ENCODE results near the gene TNS1.
A peak's percentile ranks its signal among the peaks of the same experiment; 100 is the strongest.

The TNS1 gene

DNA sequence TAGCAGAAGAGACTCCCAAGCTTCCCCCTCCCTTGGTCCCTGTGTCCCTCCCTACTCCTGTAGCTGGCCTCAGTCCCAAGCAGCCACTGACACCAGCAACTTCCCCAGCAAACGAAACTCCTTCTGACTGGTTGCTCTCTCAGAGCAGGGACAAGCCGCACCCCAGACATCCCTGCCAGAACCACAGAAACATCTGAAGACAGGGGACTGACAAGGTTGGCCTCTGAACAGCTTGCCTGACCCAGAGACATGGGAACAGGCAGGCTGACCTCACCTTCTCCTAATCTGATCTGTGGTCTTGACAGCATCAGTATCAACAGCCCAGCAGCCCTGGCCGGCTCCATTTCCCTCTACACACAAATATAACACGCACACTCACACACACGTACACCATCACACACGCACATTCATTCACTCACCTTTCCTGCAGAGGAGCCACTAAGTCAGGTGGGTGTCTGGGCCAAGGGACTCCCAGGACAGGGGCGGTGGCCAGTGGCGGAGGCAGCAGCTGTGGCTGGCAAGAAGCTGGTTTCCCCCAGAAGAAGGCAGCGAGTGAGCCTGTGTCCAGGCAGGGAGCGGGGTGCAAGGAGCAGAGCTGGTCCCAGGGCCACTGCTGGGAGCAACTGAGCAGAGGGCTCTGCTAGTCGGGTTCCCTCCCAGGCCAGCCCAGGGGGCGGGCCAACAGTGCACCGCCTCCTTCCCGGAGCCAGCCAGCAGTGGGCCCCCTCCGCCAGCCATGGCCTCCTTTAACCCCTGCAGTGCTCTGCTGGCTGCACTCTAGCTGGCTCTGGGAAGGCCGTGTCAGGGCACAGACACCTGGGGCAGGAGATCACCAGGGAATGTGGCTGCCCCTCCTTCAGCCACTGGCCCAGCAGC is 59.1 kb downstream of the TNS1 start:
- H3K27ac ChIP-seq (ENCODE audit: low read length): peak overlapping the region; percentile 97
- peak overlapping the region; percentile 83 to 90 for H3K4me3 ChIP-seq (ENCODE audit: low read depth in 1 of 2, low read length in 2 of 2)
- H3K4me1 ChIP-seq (ENCODE audit: control insufficient read depth in 1 of 2, insufficient read depth in 2 of 2, low read length in 2 of 2): peaks cover 29 to 88% of the 10 kb centered on the region in 2 donors
- H3K36me3 ChIP-seq (ENCODE audit: control insufficient read depth in 1 of 2, insufficient read depth in 2 of 2, low read length in 2 of 2): no peaks in the 10 kb centered on the region
- no peaks in the 10 kb centered on the region for H3K27me3 ChIP-seq (ENCODE audit: low read depth, low read length)
- no peaks in the 10 kb centered on the region for H3K9me3 ChIP-seq (ENCODE audit: control insufficient read depth in 1 of 2, low read length in 2 of 2)

DNA sequence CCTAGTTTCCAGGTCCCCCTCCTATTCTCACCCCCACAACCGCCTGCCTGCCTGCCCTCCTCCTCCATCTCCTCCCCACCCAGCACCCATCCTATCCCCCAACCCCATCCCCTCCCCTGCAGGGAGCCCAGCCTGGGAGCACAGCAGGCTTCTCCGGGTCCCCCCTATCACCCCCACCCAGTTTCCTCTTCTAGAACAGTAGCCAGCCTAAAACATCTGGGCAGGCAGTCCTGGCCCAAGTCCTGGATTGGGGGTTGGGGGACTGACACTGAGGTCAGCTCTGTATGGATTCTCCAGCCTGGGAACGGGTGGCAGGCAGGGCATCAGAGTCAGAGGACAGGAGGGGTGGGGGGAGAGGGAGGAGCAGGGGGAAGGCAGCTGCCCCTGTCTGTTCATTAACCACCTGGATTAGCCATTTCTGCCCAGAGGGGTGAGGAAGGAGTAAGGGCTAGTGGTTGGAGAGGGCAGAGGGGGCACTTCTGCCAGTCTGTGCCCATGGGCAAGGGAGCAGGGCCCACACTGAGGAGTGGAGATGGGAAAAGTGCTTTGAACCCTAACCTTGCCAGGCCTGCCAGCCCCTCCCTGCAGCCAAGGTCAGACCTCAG is 60.0 kb downstream of the TNS1 start:
- Histone ChIP-seq H3K36me3 (ENCODE audit: control insufficient read depth in 1 of 2, insufficient read depth in 2 of 2, low read length in 2 of 2) (peaks cover 0 to 3% of the 10 kb centered on the region in 2 donors), H3K27me3 (ENCODE audit: low read depth, low read length) (no peaks in the 10 kb centered on the region), H3K9me3 (ENCODE audit: control insufficient read depth in 1 of 2, low read length in 2 of 2) (no peaks in the 10 kb centered on the region), H3K4me3 (ENCODE audit: low read depth in 1 of 2, low read length in 2 of 2) (peak overlapping the region; percentile 83 to 90), H3K4me1 (ENCODE audit: control insufficient read depth in 1 of 2, insufficient read depth in 2 of 2, low read length in 2 of 2) (peaks cover 32 to 88% of the 10 kb centered on the region in 2 donors), H3K27ac (ENCODE audit: low read length) (peak overlapping the region; percentile 97)

DNA sequence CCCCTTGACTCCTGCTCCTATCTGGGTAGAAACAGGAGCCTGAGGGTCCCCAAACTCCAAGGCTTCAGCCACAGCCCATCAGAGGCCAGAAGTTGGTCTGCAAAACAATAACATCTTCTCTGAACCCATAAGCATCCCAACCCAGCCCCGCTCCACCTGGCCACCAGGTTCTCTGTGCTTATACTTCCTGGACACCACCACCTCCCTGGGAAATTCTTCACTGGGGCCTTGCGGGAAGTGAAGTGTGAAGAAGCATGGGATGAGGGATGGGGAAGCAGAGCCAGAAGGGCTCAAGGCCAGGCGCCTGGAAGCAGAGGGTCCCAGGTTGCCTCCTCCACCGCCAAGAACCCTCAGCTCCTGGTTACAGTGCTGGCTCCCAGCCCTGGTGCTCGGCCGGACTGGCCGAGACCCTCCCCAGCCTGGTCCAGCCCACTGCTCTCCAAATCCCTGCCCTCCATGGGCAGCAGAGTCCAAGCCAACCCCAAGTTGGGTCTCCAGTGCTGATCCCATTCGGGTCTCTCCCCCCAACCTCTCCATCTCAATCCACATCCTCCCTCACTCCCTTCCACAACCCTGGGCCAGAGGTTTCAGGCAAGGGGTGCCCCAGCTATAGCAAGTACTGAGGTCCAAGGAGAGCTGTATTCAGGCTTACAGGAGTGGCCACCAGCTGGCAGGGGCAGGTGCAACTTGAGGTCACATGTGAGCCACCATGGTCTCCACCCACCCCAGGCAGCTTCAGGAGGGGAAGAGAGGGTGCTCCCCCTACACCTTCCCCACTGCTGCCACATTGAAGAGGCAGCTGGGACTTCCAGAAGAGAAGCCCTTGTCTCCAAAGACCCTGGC is 60.7 kb downstream of the TNS1 start:
- Histone ChIP-seq H3K4me1 (ENCODE audit: control insufficient read depth in 1 of 2, insufficient read depth in 2 of 2, low read length in 2 of 2) (peaks cover 35 to 87% of the 10 kb centered on the region in 2 donors), H3K4me3 (ENCODE audit: low read depth in 1 of 2, low read length in 2 of 2) (peak overlapping the region; percentile 83 to 90), H3K27ac (ENCODE audit: low read length) (peak overlapping the region; percentile 97), H3K27me3 (ENCODE audit: low read depth, low read length) (no peaks in the 10 kb centered on the region), H3K36me3 (ENCODE audit: control insufficient read depth in 1 of 2, insufficient read depth in 2 of 2, low read length in 2 of 2) (peaks cover 0 to 3% of the 10 kb centered on the region in 2 donors), H3K9me3 (ENCODE audit: control insufficient read depth in 1 of 2, low read length in 2 of 2) (no peaks in the 10 kb centered on the region)

DNA sequence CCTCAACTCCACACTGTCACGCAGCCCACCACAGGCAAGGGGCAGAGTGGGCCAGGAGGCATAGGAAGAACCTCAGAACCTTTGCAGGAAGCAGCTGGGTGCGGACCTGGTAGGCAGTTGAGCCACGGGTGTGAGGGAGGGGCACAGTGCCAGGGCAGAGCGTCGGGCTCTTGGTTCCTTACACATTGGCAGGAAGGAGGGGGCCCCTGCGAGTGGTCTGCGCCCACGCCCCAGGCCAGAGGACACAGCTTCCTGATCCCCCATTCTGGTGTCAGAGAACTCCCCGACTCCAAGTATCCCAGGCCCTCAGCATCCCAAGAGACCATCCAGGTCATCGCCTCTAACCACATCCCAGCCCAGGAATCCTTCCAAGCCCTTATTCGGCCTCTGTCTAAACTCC is 61.5 kb downstream of the TNS1 start:
- Histone ChIP-seq H3K27ac (ENCODE audit: low read length) (peak overlapping the region; percentile 97), H3K36me3 (ENCODE audit: control insufficient read depth in 1 of 2, insufficient read depth in 2 of 2, low read length in 2 of 2) (peaks cover 0 to 3% of the 10 kb centered on the region in 2 donors), H3K4me3 (ENCODE audit: low read depth in 1 of 2, low read length in 2 of 2) (peak overlapping the region; percentile 83 to 90), H3K27me3 (ENCODE audit: low read depth, low read length) (no peaks in the 10 kb centered on the region), H3K4me1 (ENCODE audit: control insufficient read depth in 1 of 2, insufficient read depth in 2 of 2, low read length in 2 of 2) (peaks cover 40 to 87% of the 10 kb centered on the region in 2 donors), H3K9me3 (ENCODE audit: control insufficient read depth in 1 of 2, low read length in 2 of 2) (no peaks in the 10 kb centered on the region)

DNA sequence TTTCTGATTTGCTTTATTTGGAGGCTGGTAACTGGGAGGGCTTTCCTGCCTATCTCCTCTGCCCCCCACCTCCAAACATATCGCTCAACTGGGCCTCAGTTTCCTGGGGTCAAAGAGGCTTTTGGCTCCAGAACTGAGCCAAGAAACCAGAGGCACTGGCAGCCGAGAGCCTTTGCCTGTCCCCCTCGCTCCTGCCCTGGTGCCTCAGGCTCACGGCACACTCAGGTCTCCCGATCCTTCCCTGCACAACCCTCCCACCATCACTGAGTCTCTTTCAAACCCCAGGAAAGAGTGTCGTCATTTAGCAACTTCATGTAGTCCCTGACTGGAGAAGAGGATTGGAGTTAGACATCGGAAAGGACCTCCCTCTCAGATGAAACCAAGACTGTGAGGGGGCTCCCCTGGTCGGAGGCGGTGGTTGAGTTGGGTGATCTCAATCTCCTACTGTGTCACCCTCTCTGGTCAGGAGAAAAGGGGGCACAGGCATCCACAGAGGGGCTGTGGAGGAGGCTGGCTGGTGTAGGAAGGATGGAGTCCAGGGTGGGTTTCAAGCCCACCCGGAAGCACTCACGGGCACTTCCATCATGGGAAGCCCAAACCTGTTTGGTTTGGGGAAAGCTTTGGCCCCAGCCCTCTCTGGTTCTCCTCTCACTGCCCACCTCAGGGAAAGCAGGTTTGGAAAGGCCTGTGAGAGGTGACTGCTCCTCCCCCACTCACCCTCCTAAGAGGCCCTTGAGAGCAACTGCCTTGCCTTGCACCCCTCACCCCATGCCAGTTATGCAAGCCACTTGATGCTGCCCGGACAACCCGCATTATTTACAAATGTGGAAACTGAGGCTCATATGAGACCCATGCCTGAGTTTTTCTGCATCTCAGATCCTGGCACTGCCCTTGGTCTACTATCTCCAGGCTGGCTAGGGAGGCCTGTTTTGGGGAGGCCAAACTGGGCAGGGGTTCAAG is 62.3 kb downstream of the TNS1 start:
- Histone ChIP-seq H3K27ac (ENCODE audit: low read length) (peak overlapping the region; percentile 97), H3K4me1 (ENCODE audit: control insufficient read depth in 1 of 2, insufficient read depth in 2 of 2, low read length in 2 of 2) (peaks cover 41 to 88% of the 10 kb centered on the region in 2 donors)

DNA sequence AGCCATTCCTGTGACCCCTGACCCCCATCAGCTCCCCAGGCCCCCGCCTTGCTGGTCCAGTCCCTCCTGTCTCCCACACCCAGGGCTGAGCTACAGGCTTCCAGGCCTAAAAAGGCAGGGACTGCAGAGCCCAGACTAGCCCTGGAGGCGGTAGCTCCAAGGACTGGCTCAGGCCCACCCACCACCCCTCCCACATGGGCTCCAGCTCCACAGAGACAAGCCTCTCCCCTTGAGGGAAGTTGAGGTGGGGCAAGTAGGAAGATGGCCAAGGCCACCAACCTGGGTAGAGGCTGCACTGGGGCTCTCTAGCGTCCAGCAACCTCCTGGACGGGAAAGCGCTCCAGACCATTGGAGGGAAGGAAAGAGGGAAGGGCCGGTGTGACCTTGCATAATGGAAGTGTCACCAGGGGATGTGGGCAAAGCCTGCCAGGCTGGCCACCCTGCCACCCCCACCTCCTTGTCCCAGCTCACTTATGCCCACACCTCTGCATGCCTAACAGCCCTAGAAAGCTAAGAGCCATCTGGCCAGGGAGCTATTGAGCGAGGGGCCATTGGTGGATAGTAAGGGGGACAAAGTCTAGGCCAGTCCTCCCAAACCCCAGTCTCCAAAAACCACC is 63.1 kb downstream of the TNS1 start:
- Histone ChIP-seq H3K27ac (ENCODE audit: low read length) (peak overlapping the region; percentile 97), H3K9me3 (ENCODE audit: control insufficient read depth in 1 of 2, low read length in 2 of 2) (no peaks in the 10 kb centered on the region), H3K36me3 (ENCODE audit: control insufficient read depth in 1 of 2, insufficient read depth in 2 of 2, low read length in 2 of 2) (peaks cover 0 to 3% of the 10 kb centered on the region in 2 donors), H3K27me3 (ENCODE audit: low read depth, low read length) (no peaks in the 10 kb centered on the region), H3K4me3 (ENCODE audit: low read depth in 1 of 2, low read length in 2 of 2) (peak overlapping the region; percentile 83 to 90), H3K4me1 (ENCODE audit: control insufficient read depth in 1 of 2, insufficient read depth in 2 of 2, low read length in 2 of 2) (peaks cover 41 to 88% of the 10 kb centered on the region in 2 donors)

More for the DNA sequence above, 62.3 kb downstream of the TNS1 start:
- no peaks in the 10 kb centered on the region for H3K27me3 ChIP-seq (ENCODE audit: low read depth, low read length)
- no peaks in the 10 kb centered on the region for H3K9me3 ChIP-seq (ENCODE audit: control insufficient read depth in 1 of 2, low read length in 2 of 2)
- H3K36me3 ChIP-seq (ENCODE audit: control insufficient read depth in 1 of 2, insufficient read depth in 2 of 2, low read length in 2 of 2): peaks cover 0 to 3% of the 10 kb centered on the region in 2 donors
- H3K4me3 ChIP-seq (ENCODE audit: low read depth in 1 of 2, low read length in 2 of 2): peak overlapping the region; percentile 83 to 90

DNA sequence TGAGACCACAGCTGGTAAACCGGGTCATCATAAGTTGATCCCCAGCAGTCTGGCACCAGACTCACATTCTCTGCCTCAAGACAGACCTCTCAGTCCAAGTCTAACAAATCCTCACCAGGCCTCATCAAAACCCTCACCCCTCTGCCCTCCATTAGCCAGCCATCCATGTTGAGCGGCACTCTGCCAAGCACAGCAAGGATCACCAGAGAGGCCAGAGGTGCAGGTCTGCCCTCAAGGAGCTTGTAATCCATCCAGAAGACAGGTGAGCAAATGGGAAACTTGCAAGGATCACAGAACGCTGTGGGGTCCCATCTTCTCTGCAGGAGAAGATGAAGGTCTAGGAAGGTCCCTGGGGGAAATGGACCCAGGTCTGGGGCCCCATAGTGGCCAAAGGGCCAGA is 63.6 kb downstream of the TNS1 start:
- no peaks in the 10 kb centered on the region for H3K27me3 ChIP-seq (ENCODE audit: low read depth, low read length)
- peaks cover 0 to 3% of the 10 kb centered on the region in 2 donors for H3K36me3 ChIP-seq (ENCODE audit: control insufficient read depth in 1 of 2, insufficient read depth in 2 of 2, low read length in 2 of 2)
- H3K4me3 ChIP-seq (ENCODE audit: low read depth in 1 of 2, low read length in 2 of 2): peak overlapping the region; percentile 83 to 90
- peaks cover 39 to 88% of the 10 kb centered on the region in 2 donors for H3K4me1 ChIP-seq (ENCODE audit: control insufficient read depth in 1 of 2, insufficient read depth in 2 of 2, low read length in 2 of 2)
- peak overlapping the region; percentile 97 for H3K27ac ChIP-seq (ENCODE audit: low read length)
- no peaks in the 10 kb centered on the region for H3K9me3 ChIP-seq (ENCODE audit: control insufficient read depth in 1 of 2, low read length in 2 of 2)

DNA sequence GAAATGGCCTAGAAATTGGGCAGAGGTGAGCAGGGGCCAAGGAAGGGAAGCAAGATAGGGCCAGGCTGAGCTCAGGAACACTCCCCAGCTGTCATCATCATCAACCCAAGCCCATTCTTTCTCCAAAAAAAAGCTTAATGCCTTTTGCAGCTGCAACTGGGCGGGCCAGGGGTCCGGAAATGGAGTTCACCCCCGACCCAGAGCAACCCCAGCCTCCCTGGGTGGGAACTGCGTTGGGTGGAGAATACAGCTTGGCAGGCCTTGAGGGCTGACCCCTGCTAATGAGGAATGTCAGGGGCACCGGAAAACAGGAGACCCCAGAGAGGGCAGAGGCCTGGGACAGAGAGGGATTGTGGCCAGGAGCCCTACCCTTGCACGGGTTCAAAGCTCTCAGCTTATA is 64.8 kb downstream of the TNS1 start:
- H3K36me3 ChIP-seq (ENCODE audit: control insufficient read depth in 1 of 2, insufficient read depth in 2 of 2, low read length in 2 of 2): peaks cover 0 to 3% of the 10 kb centered on the region in 2 donors
- peaks cover 46 to 88% of the 10 kb centered on the region in 2 donors for H3K4me1 ChIP-seq (ENCODE audit: control insufficient read depth in 1 of 2, insufficient read depth in 2 of 2, low read length in 2 of 2)
- peak overlapping the region; percentile 50 to 83 for H3K4me3 ChIP-seq (ENCODE audit: low read depth in 1 of 2, low read length in 2 of 2)
- peak overlapping the region; percentile 97 for H3K27ac ChIP-seq (ENCODE audit: low read length)
- H3K27me3 ChIP-seq (ENCODE audit: low read depth, low read length): no peaks in the 10 kb centered on the region
- no peaks in the 10 kb centered on the region for H3K9me3 ChIP-seq (ENCODE audit: control insufficient read depth in 1 of 2, low read length in 2 of 2)

DNA sequence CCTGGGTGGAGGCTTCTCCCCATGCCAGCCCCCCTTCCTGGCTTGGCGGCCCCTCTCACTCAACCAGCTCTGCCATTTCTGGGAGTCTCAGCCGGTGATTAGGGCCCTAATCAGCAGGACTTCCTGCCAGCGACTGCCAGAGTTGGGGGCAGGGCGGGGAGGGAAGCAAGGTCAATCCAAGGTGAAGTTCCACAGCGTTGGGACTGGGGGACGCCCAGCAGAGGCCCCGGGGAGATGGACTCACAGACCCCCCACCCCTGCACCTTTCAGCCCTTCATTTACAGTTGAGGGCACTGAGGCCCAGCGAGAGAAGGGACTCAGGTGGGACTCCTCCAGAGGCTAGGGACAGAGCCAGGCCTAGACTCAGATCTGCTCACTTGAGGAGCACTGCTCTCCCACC is 65.3 kb downstream of the TNS1 start:
- peak overlapping the region; percentile 97 for H3K27ac ChIP-seq (ENCODE audit: low read length)
- no peaks in the 10 kb centered on the region for H3K9me3 ChIP-seq (ENCODE audit: control insufficient read depth in 1 of 2, low read length in 2 of 2)
- H3K27me3 ChIP-seq (ENCODE audit: low read depth, low read length): no peaks in the 10 kb centered on the region
- H3K36me3 ChIP-seq (ENCODE audit: control insufficient read depth in 1 of 2, insufficient read depth in 2 of 2, low read length in 2 of 2): peaks cover 2 to 4% of the 10 kb centered on the region in 2 donors
- peak overlapping the region; percentile 50 to 83 for H3K4me3 ChIP-seq (ENCODE audit: low read depth in 1 of 2, low read length in 2 of 2)
- H3K4me1 ChIP-seq (ENCODE audit: control insufficient read depth in 1 of 2, insufficient read depth in 2 of 2, low read length in 2 of 2): peaks cover 52 to 89% of the 10 kb centered on the region in 2 donors

DNA sequence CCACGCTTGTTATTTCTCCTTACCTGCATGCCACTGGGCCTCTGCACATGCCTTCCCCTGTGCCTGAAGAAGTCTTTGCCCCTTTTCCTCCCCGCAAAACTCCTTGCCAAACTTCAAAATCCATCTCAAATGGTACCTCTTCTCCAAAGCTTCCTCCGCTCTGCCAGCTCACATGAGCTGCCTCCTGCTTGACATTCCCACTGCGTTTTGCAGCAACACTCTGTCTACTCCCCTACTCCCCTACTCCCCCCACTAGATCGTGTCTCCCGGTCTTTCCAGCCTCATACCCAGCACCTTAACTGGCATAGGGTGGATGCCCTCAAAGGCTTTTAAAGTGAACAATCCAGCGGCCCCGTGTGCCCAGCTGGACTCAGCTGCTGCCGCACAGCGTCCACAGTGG is 65.8 kb downstream of the TNS1 start:
- peak overlapping the region; percentile 97 for H3K27ac ChIP-seq (ENCODE audit: low read length)
- peaks cover 3 to 6% of the 10 kb centered on the region in 2 donors for H3K36me3 ChIP-seq (ENCODE audit: control insufficient read depth in 1 of 2, insufficient read depth in 2 of 2, low read length in 2 of 2)
- H3K27me3 ChIP-seq (ENCODE audit: low read depth, low read length): no peaks in the 10 kb centered on the region
- H3K4me1 ChIP-seq (ENCODE audit: control insufficient read depth in 1 of 2, insufficient read depth in 2 of 2, low read length in 2 of 2): peaks cover 54 to 92% of the 10 kb centered on the region in 2 donors
- H3K4me3 ChIP-seq (ENCODE audit: low read depth in 1 of 2, low read length in 2 of 2): peak overlapping the region; percentile 21 to 83
- no peaks in the 10 kb centered on the region for H3K9me3 ChIP-seq (ENCODE audit: control insufficient read depth in 1 of 2, low read length in 2 of 2)

Data from muscle layer of duodenum (tissue), 2 donors.